HG03066 (cell line): ENCODE results near the gene AKAIN1.

Source experiments
- ATAC-seq: cut with Tn5 transposase; IDR thresholded peaks from one replicate; pipeline ENCODE4 v1.9.1; 2021; ENCODE audit warnings: low read depth; ENCODE audit not compliant: unreplicated experiment

Gene AKAIN1

DNA sequence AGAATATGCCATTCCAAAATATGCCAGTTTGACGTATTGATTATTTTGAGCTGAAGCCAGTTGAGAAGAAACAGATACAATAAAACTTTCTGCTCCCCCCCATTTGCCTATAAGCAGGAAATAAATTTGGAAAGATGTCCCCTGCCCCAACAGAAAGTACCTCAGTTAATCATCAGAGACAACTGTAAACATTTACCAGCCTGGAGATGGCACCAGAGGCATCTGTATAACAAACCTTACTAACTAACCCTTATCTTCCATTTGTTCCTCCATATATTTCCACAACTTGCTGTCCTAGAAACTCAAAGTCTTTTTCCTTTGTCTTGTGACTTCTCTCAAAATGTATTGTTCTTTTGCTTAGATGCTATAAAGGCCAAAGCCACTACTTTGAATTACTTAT lies 93.8 kb downstream of the AKAIN1 start:
- no peak for ATAC-seq

GRCh38 chr18:5097116-5097703 lies 99.8 kb downstream of the AKAIN1 start:
- ATAC-seq = no peak

DNA sequence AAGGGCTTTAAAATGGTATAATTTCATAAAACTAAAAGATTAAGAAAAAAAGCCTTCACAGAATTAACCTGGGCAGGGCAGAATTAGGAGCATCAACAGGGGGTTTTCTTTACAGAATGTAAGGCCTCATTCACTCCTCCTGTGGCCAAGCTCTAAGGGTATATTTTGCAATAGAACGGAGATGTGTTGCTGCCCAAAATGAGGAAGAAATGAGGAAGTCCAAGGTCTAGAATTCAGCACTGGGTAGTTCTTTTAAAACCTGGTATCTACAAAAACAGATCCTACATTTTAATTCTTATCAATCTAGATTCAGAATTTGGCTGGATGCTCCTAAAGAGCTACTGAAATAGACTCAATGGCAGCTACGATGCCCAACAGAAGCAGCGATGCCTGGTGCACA lies 101.8 kb downstream of the AKAIN1 start:
- no peak for ATAC-seq

- no peak for ATAC-seq
These were observed 103.2 kb downstream of the AKAIN1 start for GRCh38 chr18:5093902-5094301.
